ENCODE measurements around the gene CAMKK2. TPM values are rescaled to one million over a fixed set of nuclear protein-coding genes. Genes with fewer than 3 reads are reported as not detected.

Gene CAMKK2
- total RNA-seq, 4 donors from 2014 or later, result 25.1 to 43.7 (median 30.9) TPM

DNA sequence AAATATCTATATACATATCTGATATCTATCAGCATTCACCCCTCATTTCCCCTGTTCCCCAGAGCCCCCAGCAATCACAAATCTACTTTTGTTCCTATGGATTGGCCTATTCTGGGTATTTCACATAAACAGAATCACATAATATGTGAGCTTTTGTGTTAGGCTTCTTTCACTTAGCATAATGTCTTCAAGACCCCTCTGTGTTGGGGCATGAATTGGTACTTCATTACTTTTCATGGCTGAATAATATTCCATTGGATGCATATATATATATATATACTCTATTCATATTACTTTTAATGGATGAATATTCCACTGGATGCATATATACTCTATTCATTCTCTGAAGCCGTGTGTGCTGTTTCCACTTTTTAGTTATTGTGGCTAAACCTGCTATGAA, 28.7 kb downstream of the CAMKK2 start:
- TF ChIP-seq, protein P1, sequence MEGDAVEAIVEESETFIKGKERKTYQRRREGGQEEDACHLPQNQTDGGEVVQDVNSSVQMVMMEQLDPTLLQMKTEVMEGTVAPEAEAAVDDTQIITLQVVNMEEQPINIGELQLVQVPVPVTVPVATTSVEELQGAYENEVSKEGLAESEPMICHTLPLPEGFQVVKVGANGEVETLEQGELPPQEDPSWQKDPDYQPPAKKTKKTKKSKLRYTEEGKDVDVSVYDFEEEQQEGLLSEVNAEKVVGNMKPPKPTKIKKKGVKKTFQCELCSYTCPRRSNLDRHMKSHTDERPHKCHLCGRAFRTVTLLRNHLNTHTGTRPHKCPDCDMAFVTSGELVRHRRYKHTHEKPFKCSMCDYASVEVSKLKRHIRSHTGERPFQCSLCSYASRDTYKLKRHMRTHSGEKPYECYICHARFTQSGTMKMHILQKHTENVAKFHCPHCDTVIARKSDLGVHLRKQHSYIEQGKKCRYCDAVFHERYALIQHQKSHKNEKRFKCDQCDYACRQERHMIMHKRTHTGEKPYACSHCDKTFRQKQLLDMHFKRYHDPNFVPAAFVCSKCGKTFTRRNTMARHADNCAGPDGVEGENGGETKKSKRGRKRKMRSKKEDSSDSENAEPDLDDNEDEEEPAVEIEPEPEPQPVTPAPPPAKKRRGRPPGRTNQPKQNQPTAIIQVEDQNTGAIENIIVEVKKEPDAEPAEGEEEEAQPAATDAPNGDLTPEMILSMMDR (IDR thresholded peaks at IDR 0.05; ENCODE audit: low read depth), result no peak

DNA sequence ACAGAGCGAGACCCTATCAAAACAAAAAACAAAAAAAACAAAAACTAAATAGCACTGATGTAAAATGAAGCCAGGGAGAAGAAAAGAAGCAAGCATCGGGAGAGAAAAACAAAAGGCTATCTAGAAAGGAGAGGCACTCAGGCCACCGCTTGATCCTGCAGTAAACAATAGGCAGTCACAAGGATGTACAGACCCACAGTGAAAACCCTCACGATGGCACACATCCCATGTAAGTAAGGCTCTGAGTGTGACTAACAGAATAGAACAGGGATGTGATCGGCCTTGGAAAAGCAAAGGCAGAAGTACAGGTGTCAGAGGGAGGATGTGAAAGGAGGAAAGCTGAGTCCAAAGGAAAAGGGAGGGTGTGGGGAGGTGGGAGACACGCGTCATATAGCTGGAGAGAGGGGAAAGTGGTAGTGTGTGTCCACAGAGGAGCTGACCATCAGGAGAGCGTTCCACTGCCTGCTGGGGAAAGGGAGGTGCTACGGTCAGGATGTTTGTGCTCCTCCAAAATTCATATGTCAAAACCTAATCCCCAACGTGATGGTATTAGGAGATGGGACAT, 31.5 kb downstream of the CAMKK2 start:
- TF ChIP-seq, protein P1 (IDR thresholded peaks at IDR 0.05; ENCODE audit: low read depth), result no peak

- TF ChIP-seq, protein P1 (IDR thresholded peaks at IDR 0.05; ENCODE audit: low read depth), result no peak
Observed at GRCh38 chr12:121264135-121264534, 32.4 kb downstream of the CAMKK2 start.

DNA sequence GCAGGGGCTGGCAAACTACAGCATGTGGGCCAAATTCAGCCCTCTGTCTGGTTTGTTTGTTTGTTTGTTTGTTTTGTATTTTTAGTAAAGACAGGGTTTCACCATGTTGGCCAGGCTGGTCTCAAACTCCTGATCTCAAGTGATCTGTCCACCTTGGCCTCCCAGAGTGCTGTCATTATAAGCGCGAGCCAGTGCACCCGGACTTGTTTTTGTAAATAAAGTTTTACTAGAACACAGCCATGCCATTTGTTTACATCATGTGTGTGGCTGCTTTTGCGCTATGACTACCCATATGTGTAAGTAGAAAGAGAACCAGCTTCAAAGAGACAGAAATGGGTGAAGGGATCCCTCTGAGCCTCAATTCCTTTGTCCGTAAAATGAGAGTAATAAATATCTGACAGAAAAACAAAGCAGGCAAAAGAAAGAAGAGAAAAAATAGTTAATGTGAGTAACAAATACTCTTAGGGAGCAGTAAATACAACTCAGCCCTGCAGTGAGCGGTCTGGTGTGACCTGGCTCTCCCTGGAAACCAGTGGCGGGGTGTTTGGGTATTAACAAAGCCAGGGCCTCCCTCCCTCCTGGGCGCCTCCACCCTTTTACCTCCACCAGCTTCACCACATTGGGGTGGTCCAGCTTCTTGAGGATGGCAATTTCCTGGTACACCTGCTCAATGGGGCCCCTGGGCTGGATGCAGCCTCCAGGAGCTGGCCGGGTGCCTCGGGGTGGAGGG, 33.1 kb downstream of the CAMKK2 start:
- TF ChIP-seq, protein P1 (IDR thresholded peaks at IDR 0.05; ENCODE audit: low read depth), result no peak

DNA sequence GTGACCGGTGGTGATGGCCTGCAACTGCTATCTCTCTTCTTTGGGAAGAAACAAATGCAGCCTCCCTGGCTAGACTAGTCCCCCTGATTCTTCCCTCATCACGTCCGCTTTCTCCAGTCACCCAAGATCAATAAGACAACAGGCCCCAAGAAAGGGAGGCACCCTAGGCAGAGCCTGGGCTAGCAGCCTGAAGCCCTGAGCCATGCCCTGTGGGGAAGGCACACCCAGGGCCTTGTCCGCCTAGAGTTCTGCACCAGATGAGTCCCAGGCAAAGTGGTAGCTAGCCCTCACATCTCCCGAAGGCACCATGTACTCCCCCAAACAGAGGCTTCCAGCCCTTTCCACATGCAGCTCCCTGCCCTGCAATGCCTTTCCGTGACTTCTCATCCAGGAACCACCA, 35.1 kb downstream of the CAMKK2 start:
- TF ChIP-seq, protein P1 (IDR thresholded peaks at IDR 0.05; ENCODE audit: low read depth), result no peak

GRCh38 chr12:121260091-121260490, 36.4 kb downstream of the CAMKK2 start:
- TF ChIP-seq, protein P1 (IDR thresholded peaks at IDR 0.05; ENCODE audit: low read depth), result no peak

DNA sequence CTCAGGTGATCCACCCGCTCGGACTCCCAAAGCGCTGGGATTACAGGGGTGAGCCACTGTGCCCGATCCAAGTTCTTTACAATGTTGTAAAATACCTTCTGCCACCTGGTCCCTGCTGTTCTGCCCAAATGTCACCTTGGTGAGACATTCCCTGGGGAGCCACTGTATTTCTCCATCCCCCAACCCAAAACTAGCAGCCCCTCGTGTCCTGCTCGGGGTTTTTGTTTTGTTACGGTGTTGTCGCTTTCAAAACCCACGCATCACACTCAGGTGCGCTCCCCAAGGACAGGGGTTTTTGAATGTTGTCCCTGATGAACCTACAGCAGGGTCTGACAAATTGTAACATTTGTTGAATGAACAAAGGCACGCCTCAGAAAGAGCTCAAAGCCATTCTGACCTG, 37.4 kb downstream of the CAMKK2 start:
- TF ChIP-seq, protein P1 (IDR thresholded peaks at IDR 0.05; ENCODE audit: low read depth), result no peak

Measured in subcutaneous adipose tissue (tissue), 4 donors.